ENCODE results near the gene TRAPPC1.
A peak's percentile ranks its signal among the peaks of the same experiment; 100 is the strongest.
"Not testable (repeated sequence)": the region's sequence is repeated elsewhere in the genome, so short reads cannot be mapped to it uniquely, and the experiment has no call there.

TRAPPC1 gene

GRCh38 chr17:7931709-7932482 lies at the start of gene TRAPPC1, which contains the start of gene CNTROB:
Gene TRAPPC1, minus strand, starts transcription at chr17:7931946. Its CDS starts 117 bp downstream, at chr17:7931829.
Gene CNTROB, plus strand, starts transcription at chr17:7932206. Its CDS starts 874 bp downstream, at chr17:7933080.
- intact Hi-C loops (cut with DNase I), result loop anchor here (2.0 kb wide), 1 partner anchor 17 kb away; no protein-coding TSS in a partner anchor
- DNase-seq, result peak; percentile 98 to 100 (median 100)

GRCh38 chr17:7977805-7978204 lies 46.1 kb upstream of the TRAPPC1 start:
- no peak for DNase-seq
- intact Hi-C loops (cut with DNase I), result no loop called here

- no peak for DNase-seq
- intact Hi-C loops (cut with DNase I), result no loop called here
Measured at GRCh38 chr17:7977039-7977438, 45.3 kb upstream of the TRAPPC1 start.

GRCh38 chr17:7974638-7975131 lies 42.9 kb upstream of the TRAPPC1 start:
- no peak for DNase-seq

GRCh38 chr17:7972131-7972785 lies 40.5 kb upstream of the TRAPPC1 start:
- intact Hi-C loops (cut with DNase I), result no loop called here
- peak in 1 of 42 donors; percentile 35 for DNase-seq

More at GRCh38 chr17:7974638-7975131, 42.9 kb upstream of the TRAPPC1 start:
- intact Hi-C loops (cut with DNase I), result no loop called here

- DNase-seq, result no peak
- intact Hi-C loops (cut with DNase I), result no loop called here
Measured at GRCh38 chr17:7971651-7972050, 39.9 kb upstream of the TRAPPC1 start.

- intact Hi-C loops (cut with DNase I), result no loop called here
Measured at GRCh38 chr17:7969433-7969832, 37.7 kb upstream of the TRAPPC1 start.

GRCh38 chr17:7967751-7968150 lies 36.0 kb upstream of the TRAPPC1 start:
- DNase-seq, result no peak
- intact Hi-C loops (cut with DNase I), result no loop called here

More at GRCh38 chr17:7969433-7969832, 37.7 kb upstream of the TRAPPC1 start:
- no peak for DNase-seq

GRCh38 chr17:7961421-7961820 lies 29.7 kb upstream of the TRAPPC1 start:
- intact Hi-C loops (cut with DNase I), result no loop called here
- DNase-seq, result no peak

GRCh38 chr17:7959503-7960253 lies 27.9 kb upstream of the TRAPPC1 start:
- DNase-seq, result no peak
- intact Hi-C loops (cut with DNase I), result no loop called here

- intact Hi-C loops (cut with DNase I), result no loop called here
- peak in 10 of 42 donors; percentile 9 to 30 (median 16) for DNase-seq
Measured at GRCh38 chr17:7956228-7956965, 24.7 kb upstream of the TRAPPC1 start.

GRCh38 chr17:7955414-7956227 lies 23.9 kb upstream of the TRAPPC1 start:
- intact Hi-C loops (cut with DNase I), result no loop called here
- DNase-seq, result peak in 32 of 42 donors; percentile 7 to 85 (median 51)

GRCh38 chr17:7953266-7953665 lies 21.5 kb upstream of the TRAPPC1 start:
- intact Hi-C loops (cut with DNase I); DNase-seq: not testable (repeated sequence)

- intact Hi-C loops (cut with DNase I), result no loop called here
- DNase-seq, result no peak
Measured at GRCh38 chr17:7951143-7951792, 19.5 kb upstream of the TRAPPC1 start.

GRCh38 chr17:7950578-7950977 lies 18.8 kb upstream of the TRAPPC1 start:
- DNase-seq, result no peak
- intact Hi-C loops (cut with DNase I), result no loop called here

GRCh38 chr17:7947651-7948050 lies 15.9 kb upstream of the TRAPPC1 start:
- intact Hi-C loops (cut with DNase I), result no loop called here
- DNase-seq, result peak in 1 of 42 donors; percentile 18

GRCh38 chr17:7946441-7946840 lies 14.7 kb upstream of the TRAPPC1 start:
- intact Hi-C loops (cut with DNase I), result no loop called here

More at GRCh38 chr17:7946441-7946840, 14.7 kb upstream of the TRAPPC1 start:
- peak in 1 of 42 donors; percentile 22 for DNase-seq

Measured in head of caudate nucleus (tissue), 42 donors.